CD14-positive monocyte (primary cell): Measurements from ENCODE around the gene AP2B1. TPM values are rescaled to one million over a fixed set of nuclear protein-coding genes. Genes with fewer than 3 reads are reported as not detected.

Experiments used
- DNase-seq, 3 donors: peaks; one replicate each; pipeline ENCODE4 v3.0.0-alpha.2; 2011 to 2022
- H2AFZ ChIP-seq: 2 replicates; pipeline ENCODE4 v1.6.0; 2012; ENCODE audit warnings: mild to moderate bottlenecking, low read depth, low read length, inconsistent platforms; ENCODE audit not compliant: insufficient read depth, poor library complexity, severe bottlenecking
- H3K27ac ChIP-seq, 2 donors: 1 replicate in 1 of 2; 2 replicates in 1 of 2; pipeline ENCODE4 v1.5.1; 2012 to 2013; ENCODE audit warnings: low read length in 2 of 2, control low read depth in 1 of 2, inconsistent platforms in 1 of 2, low read depth in 1 of 2, mild to moderate bottlenecking in 1 of 2
- H3K27me3 ChIP-seq, 2 donors: one replicate each; pipeline versions ENCODE4 v1.6.0 to v1.6.1; 2011 to 2013; ENCODE audit warnings: low read length in 2 of 2; ENCODE audit not compliant: control insufficient read depth in 2 of 2, insufficient read depth in 2 of 2
- H3K36me3 ChIP-seq, 2 donors: replicated peaks in 1 of 2; 1 replicate in 1 of 2; 2 replicates in 1 of 2; pipeline versions ENCODE4 v1.5.1 to v1.6.1; 2012 to 2013; ENCODE audit warnings: low read length in 2 of 2, control low read depth in 1 of 2, inconsistent platforms in 1 of 2, mild to moderate bottlenecking in 1 of 2; ENCODE audit not compliant: insufficient read depth in 2 of 2, control insufficient read depth in 1 of 2
- H3K4me1 ChIP-seq, 2 donors: 1 replicate in 1 of 2; 2 replicates in 1 of 2; pipeline versions ENCODE4 v1.5.1 to v1.6.1; 2012 to 2013; ENCODE audit warnings: low read length in 2 of 2, control low read depth in 1 of 2, inconsistent platforms in 1 of 2, mild to moderate bottlenecking in 1 of 2, moderate library complexity in 1 of 2; ENCODE audit not compliant: insufficient read depth in 2 of 2, control insufficient read depth in 1 of 2
- H3K4me2 ChIP-seq: replicated peaks from 2 replicates; pipeline ENCODE3; 2012; ENCODE audit warnings: low read length, moderate library complexity, mild to moderate bottlenecking; ENCODE audit not compliant: poor library complexity, severe bottlenecking; ENCODE audit errors: extremely low read depth
- H3K4me3 ChIP-seq, 3 experiments: fragments of 200-600 bp in 1 of 3; sonication (generic) in 1 of 3; replicated peaks in 1 of 3; 1 replicate in 2 of 3; 2 replicates in 1 of 3; pipeline ENCODE4 v1.5.1; 2011 to 2013; ENCODE audit warnings: low read length in 3 of 3, mild to moderate bottlenecking in 3 of 3, control low read depth in 2 of 3, low read depth in 2 of 3, inconsistent platforms in 1 of 3, moderate library complexity in 1 of 3
- H3K79me2 ChIP-seq: 2 replicates; pipeline ENCODE4 v1.6.0; 2012; ENCODE audit warnings: mild to moderate bottlenecking, control low read depth, inconsistent platforms, low read length, moderate library complexity; ENCODE audit not compliant: insufficient read depth
- H3K9ac ChIP-seq: 2 replicates; pipeline ENCODE4 v1.6.0; 2017; ENCODE audit warnings: low read length, mild to moderate bottlenecking; ENCODE audit not compliant: insufficient read depth, poor library complexity, severe bottlenecking
- H3K9me3 ChIP-seq, 2 donors: replicated peaks in 1 of 2; 1 replicate in 1 of 2; 2 replicates in 1 of 2; pipeline versions ENCODE4 v1.5.1 to v1.6.1; 2012 to 2013; ENCODE audit warnings: low read length in 2 of 2, control low read depth in 1 of 2; ENCODE audit not compliant: control insufficient read depth in 1 of 2, insufficient read depth in 1 of 2
- H4K20me1 ChIP-seq: 2 replicates; pipeline ENCODE4 v1.6.0; 2012; ENCODE audit warnings: mild to moderate bottlenecking, low read length, control low read depth, moderate library complexity; ENCODE audit not compliant: insufficient read depth
- H3K27ac Mint-ChIP-seq, 7 donors: one replicate each; pipeline ENCODE4 v1.8.0; 2020; ENCODE audit warnings: mild to moderate bottlenecking in 7 of 7, mixed read lengths in 7 of 7, moderate library complexity in 6 of 7, inconsistent platforms in 2 of 7
- H3K27me3 Mint-ChIP-seq, 3 donors: one replicate each; pipeline ENCODE4 v1.8.0; 2021 to 2022; ENCODE audit warnings: low read depth in 3 of 3, mild to moderate bottlenecking in 3 of 3, mixed read lengths in 3 of 3, moderate library complexity in 3 of 3, inconsistent platforms in 1 of 3
- H3K36me3 Mint-ChIP-seq, 2 donors: one replicate each; pipeline ENCODE4 v1.8.0; 2020; ENCODE audit warnings: mixed read lengths in 2 of 2, inconsistent platforms in 1 of 2, mild to moderate bottlenecking in 1 of 2
- H3K4me1 Mint-ChIP-seq: one replicate; pipeline ENCODE4 v1.8.0; 2020; ENCODE audit warnings: mild to moderate bottlenecking, mixed read lengths
- H3K4me3 Mint-ChIP-seq, 2 donors: one replicate each; pipeline ENCODE4 v1.8.0; 2020; ENCODE audit warnings: mild to moderate bottlenecking in 2 of 2, mixed read lengths in 2 of 2, moderate library complexity in 1 of 2
- H3K9me3 Mint-ChIP-seq, 7 donors: one replicate each; pipeline ENCODE4 v1.8.0; 2020 to 2022; ENCODE audit warnings: mixed read lengths in 7 of 7, mild to moderate bottlenecking in 6 of 7, moderate library complexity in 6 of 7, inconsistent platforms in 2 of 7
- CTCF ChIP-seq: fragments of 200-600 bp; IDR thresholded peaks from one replicate; pipeline ENCODE4 v1.8.0; 2022; ENCODE audit warnings: antibody characterized with exemption, mild to moderate bottlenecking
- WGBS: methylation state at CpG from one replicate; pipeline ENCODE4 v1.1.5; 2013; ENCODE audit warnings: missing lambda C conversion rate; ENCODE audit not compliant: insufficient coverage; 5-methylcytosine and 5-hydroxymethylcytosine counted together
- intact Hi-C, 2 donors: fragments of 100-400 bp; cut with micrococcal nuclease; formaldehyde crosslinking; loops; one replicate each; pipeline versions ENCODE4 v1.15.0 to v1.15.1; 2023
- polyA plus RNA-seq, 3 donors: library from polyadenylated mRNA; depleted of rRNA in 1 of 3; unstranded in 2 of 3; stranded (reverse) in 1 of 3; fragments of 300-500 nt in 2 of 3; fragments of >200 nt in 1 of 3; fragmentation: Illumina TruSeq in 2 of 3; gene quantifications; 1 replicate in 2 of 3; 2 replicates in 1 of 3; pipeline ENCODE4 v1.2.3, GENCODE V29; 2012 to 2021

Gene AP2B1
- polyA plus RNA-seq, 3 donors, result 28.7 to 44.2 (median 29.4) TPM

- Histone ChIP-seq H3K27me3 (no peaks in the 10 kb centered on the region), H3K4me2 (no peak overlapping the region), H3K9me3 (no peaks in the 10 kb centered on the region), H3K27ac (no peak overlapping the region), H4K20me1 (peaks cover 4% of the 10 kb centered on the region), H2AFZ (no peak overlapping the region), H3K4me3 (no peak overlapping the region), H3K36me3 (peaks cover 34 to 83% of the 10 kb centered on the region in 2 donors), H3K9ac (no peak overlapping the region), H3K4me1 (no peaks in the 10 kb centered on the region), H3K79me2 (no peaks in the 10 kb centered on the region)
- intact Hi-C loops, result no loop called here
- Mint-ChIP-seq H3K27ac (no peak overlapping the region), H3K4me3 (no peak overlapping the region), H3K4me1 (no peaks in the 10 kb centered on the region), H3K9me3 (peaks cover 0 to 7% (median 1%) of the 10 kb centered on the region in 7 donors), H3K36me3 (peaks cover 55 to 69% of the 10 kb centered on the region in 2 donors), H3K27me3 (no peaks in the 10 kb centered on the region)
- TF ChIP-seq CTCF, result no peak
- no CpG with 5 or more reads among the region's 2 CpGs for WGBS
- no peak for DNase-seq
These were observed 111.7 kb downstream of the AP2B1 start for GRCh38 chr17:35698800-35699199.

GRCh38 chr17:35700150-35700549 is 113.0 kb downstream of the AP2B1 start:
- WGBS, result no CpG with 5 or more reads among the region's 6 CpGs
- no peak overlapping the region for H3K27ac Mint-ChIP-seq
- H3K36me3 Mint-ChIP-seq, result peaks cover 48 to 64% of the 10 kb centered on the region in 2 donors
- intact Hi-C loops, result no loop called here
- H3K9me3 ChIP-seq, result no peaks in the 10 kb centered on the region
- no peaks in the 10 kb centered on the region for H3K4me1 Mint-ChIP-seq
- no peak overlapping the region for H3K4me3 Mint-ChIP-seq
- peaks cover 4% of the 10 kb centered on the region for H4K20me1 ChIP-seq
- H3K9me3 Mint-ChIP-seq, result peaks cover 0 to 7% (median 1%) of the 10 kb centered on the region in 7 donors
- H3K4me1 ChIP-seq, result no peaks in the 10 kb centered on the region
- no peak overlapping the region for H3K4me2 ChIP-seq
- TF ChIP-seq CTCF, result no peak
- H3K79me2 ChIP-seq, result no peaks in the 10 kb centered on the region
- no peak for DNase-seq
- H3K36me3 ChIP-seq, result peaks cover 20 to 75% of the 10 kb centered on the region in 2 donors
- no peak overlapping the region for H3K4me3 ChIP-seq
- no peak overlapping the region for H2AFZ ChIP-seq
- no peaks in the 10 kb centered on the region for H3K27me3 ChIP-seq
- no peak overlapping the region for H3K27ac ChIP-seq
- no peak overlapping the region for H3K9ac ChIP-seq
- no peaks in the 10 kb centered on the region for H3K27me3 Mint-ChIP-seq
